Esophagus squamous epithelium (tissue), 4 donors: ENCODE results near the gene RRP36.

ENCODE experiments used
- CTCF ChIP-seq, 6 experiments: fragments of 450-650 bp in 4 of 6; fragments of 200-600 bp in 2 of 6; sonication (generic) in 2 of 6; IDR thresholded peaks; one replicate each; pipeline ENCODE4 v1.5.1; 2016 to 2019; ENCODE audit warnings: antibody characterized with exemption in 6 of 6, mild to moderate bottlenecking in 4 of 6, moderate library complexity in 4 of 6
- POLR2A ChIP-seq, 4 donors: fragments of 450-650 bp; IDR thresholded peaks; one replicate each; pipeline ENCODE4 v1.6.1; 2017; ENCODE audit warnings: antibody characterized with exemption in 4 of 4, mild to moderate bottlenecking in 4 of 4, moderate library complexity in 3 of 4

GRCh38 chr6:43011207-43011606, 10.2 kb upstream of the RRP36 start:
- TF ChIP-seq POLR2A (IDR thresholded peaks at IDR 0.05), result no peak
- TF ChIP-seq CTCF (IDR thresholded peaks at IDR 0.05), result no peak
